AG10803 (cell line): ENCODE results near the gene RERE.
"Not testable (repeated sequence)": the region's sequence is repeated elsewhere in the genome, so short reads cannot be mapped to it uniquely, and the experiment has no call there.

Experiments
- DNase-seq: peaks from one replicate; pipeline ENCODE4 v3.0.0; 2010; ENCODE audit warnings: low read depth
- H3K4me3 ChIP-seq: 2 replicates; pipeline ENCODE4 v1.5.1; 2011; ENCODE audit warnings: mild to moderate bottlenecking, low read length, control low read depth
- TF ChIP-seq, protein P1 (sequence below): conservative IDR thresholded peaks from 2 replicates; pipeline ENCODE4 v1.5.1; 2011; ENCODE audit warnings: mild to moderate bottlenecking, low read length, control low read depth, inconsistent platforms

RERE gene

DNA sequence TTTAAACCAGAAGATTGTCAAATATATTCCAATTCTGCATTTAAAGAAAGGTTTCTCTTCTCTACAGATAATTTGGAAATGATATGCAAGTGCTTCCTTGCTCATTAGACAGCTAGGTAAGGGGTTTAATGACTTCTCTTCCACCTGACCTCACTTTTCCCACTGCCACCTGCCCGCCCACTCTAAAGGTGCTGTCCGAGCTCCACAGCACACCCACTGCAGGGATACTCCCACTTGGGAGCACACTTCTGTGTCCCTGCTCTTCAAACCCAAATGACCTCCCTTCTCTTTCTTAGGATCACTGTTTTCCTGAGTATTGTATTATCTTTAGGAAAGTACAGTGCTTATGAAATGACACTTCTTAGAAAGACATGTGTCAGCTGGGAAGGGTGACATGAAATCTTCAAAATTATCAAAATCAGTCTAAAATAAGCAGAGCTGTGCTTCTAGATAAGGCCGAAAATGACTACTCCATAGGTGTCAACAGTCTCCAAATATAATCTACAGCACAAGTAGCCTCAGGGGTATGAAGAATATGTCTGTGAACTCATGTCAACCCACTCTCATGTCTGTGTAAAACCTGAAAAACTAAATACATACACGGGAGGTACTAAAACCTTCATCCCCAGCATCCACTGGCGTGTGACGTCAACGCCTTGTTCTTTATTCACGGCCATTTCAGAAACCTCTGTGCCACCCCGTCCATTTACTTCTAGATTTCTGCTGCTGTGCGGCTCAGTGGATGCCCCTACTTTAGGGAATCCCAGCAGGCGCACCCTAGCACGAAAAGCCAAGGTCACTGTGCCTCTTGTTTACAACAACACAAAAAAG is 428.5 kb downstream of the RERE start:
- DNase-seq = no peak
- TF ChIP-seq, protein P1, sequence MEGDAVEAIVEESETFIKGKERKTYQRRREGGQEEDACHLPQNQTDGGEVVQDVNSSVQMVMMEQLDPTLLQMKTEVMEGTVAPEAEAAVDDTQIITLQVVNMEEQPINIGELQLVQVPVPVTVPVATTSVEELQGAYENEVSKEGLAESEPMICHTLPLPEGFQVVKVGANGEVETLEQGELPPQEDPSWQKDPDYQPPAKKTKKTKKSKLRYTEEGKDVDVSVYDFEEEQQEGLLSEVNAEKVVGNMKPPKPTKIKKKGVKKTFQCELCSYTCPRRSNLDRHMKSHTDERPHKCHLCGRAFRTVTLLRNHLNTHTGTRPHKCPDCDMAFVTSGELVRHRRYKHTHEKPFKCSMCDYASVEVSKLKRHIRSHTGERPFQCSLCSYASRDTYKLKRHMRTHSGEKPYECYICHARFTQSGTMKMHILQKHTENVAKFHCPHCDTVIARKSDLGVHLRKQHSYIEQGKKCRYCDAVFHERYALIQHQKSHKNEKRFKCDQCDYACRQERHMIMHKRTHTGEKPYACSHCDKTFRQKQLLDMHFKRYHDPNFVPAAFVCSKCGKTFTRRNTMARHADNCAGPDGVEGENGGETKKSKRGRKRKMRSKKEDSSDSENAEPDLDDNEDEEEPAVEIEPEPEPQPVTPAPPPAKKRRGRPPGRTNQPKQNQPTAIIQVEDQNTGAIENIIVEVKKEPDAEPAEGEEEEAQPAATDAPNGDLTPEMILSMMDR = no peak
- H3K4me3 ChIP-seq = no peak overlapping the region

DNA sequence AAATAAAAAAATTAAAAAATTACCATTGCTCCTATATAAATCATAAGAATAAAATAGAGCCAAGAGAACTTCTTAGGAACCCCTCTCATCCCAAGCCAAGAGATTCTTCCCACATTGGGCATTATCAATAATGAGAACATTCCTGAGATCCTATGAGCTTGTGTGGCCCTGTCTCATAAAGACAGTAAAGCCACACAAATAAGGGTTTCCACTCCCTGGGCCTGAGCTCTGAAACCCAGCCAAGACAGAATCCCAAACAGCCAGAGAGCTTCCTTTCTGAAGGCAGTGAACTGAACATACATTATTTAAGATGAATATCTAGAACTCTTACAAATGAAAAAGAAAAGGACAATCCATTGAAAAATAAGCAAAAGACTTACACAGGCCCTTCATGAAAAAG is 431.2 kb downstream of the RERE start:
- H3K4me3 ChIP-seq = no peak overlapping the region
- TF ChIP-seq, protein P1 = no peak
- DNase-seq = no peak

DNA sequence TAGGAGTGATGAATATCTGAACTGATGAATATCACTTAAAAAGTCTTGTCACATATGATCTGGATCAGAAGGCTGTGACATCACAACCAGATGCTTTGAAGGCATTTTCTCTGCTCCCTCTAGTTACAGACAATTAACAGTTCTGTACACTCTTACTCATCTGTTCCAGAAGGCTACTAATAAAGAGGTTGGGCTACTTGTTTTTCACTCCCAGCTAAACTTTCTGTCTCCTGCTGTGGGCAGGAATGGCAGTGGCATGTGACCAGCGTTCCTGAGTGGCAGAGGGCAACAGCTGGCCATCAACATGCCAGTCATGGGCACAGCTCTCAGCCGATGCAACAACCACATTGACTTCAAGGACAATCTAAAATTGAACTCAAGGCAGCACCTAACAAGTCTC is 432.9 kb downstream of the RERE start:
- TF ChIP-seq, protein P1 = no peak
- no peak for DNase-seq
- no peak overlapping the region for H3K4me3 ChIP-seq

DNA sequence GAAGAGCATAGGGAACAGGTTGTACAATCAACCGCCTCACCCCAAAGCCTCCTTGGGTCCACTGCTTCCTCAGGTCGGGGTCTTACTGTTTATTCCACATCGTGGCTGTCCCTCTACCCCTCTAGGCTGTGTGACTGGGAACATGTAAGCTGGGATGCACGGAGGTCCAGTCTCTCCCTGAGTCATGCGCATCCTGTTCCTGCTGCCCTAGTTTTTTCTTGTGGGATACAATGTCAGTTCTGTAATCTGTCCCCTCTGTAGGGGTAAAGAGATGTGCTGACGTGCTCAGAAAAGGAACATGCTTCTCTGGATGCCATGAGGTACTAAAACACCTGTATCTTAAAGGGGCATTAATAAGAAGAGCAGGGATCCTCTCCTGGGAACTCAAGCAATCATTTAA is 433.4 kb downstream of the RERE start:
- DNase-seq = no peak
- TF ChIP-seq, protein P1 = no peak

DNA sequence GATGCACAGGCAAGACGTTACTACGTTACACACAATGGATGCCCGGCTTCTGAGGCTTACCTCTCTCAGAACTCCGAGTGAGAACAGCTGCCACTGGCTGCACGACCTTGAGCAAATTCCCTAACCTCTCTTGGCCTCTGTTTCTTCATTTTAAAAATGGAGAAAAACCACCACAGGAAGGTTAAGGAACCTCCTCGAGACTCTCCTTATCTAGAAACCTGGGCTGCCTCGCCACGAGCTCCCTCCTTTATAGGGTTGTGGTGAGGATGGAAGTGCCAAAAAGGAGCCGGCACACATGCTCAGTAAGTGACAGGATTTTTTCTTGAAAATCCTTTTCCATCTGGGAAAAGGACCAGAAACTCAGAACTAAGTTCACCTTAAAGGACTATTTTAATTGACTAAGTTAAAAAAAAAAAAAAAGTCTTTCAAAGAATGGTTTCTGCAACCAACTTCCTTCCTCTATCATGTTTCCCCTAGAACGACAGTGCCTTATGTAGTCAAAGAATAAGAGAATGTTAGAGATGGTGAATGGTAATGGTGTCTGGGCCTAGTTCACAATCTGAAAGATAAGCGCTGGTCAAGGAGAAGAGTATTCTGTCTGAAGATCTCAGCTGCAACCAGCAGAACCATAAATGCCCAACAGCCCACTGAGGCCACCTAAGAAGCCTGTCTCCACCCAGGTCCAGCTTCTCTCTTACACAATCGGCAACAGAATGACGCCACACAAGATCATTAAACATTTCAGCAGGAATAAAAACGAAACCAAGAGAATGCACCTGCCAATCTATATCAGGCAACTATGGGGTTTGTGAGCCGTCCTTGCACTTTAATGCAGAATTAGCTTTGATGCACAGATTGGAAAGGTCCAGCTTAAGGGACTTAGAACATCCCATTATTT is 434.6 kb downstream of the RERE start:
- no peak for DNase-seq
- H3K4me3 ChIP-seq = no peak overlapping the region
- TF ChIP-seq, protein P1 = no peak

More for the DNA sequence above, 433.4 kb downstream of the RERE start:
- no peak overlapping the region for H3K4me3 ChIP-seq

DNA sequence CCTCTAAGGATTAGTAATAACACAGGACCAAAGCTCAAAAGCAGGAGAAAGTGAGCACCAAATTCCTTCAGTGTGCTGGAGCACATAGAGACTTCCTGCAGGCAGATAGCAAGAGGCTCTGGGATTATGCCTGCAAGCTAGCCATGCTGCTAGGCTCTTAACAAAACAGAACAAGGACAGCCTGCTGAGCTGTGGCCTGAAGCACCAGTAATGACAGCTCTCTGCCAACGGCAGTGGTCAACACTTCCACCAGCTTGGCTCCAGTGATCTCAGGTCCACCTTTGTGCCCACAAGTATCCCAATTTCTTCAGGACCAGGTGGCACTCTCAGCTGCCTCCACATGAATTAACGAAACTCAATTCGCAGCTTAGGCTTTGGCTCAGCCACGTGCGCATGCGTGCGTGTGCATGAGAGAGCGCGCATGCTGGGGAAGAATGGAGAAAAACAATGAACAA is 435.4 kb downstream of the RERE start:
- no peak for DNase-seq
- TF ChIP-seq, protein P1 = no peak
- H3K4me3 ChIP-seq = no peak overlapping the region

DNA sequence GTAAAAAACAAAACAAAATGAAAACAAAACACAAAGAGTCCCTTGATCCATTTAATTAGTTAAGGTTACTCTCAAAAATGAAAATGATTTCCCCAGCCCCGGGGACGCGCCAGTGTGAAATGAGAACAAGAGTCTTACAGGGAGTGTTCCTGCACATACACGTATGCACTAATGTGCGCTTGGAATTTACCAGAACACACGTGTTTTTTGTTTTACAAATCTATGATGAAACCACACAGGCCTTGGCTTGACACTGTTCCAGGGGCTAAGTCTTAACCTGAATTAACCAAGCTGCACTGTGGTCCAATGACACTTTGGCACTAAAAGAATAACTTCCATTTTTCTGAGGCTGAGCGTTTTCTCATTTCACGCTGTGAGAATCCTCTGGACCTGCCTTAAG is 435.8 kb downstream of the RERE start:
- peak; percentile 72 for DNase-seq

DNA sequence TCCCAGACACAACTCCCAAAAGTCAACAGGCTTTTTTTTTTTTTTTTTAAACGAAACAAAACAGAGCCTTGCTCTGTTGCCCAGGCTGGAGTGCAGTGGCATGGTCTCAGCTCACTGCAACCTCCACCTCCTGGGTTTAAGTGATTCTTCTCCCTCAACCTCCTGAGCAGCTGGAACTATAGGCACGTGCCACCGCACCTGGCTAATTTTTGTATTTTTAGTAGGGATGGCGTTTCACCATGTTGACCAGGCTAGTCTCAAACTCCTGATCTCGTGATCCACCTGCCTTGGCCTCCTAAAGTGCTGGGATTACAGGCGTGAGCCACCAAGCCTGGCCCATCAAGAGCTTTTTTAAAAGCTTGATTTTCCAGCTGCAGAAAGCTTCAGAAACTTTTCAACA is 437.1 kb downstream of the RERE start:
- not testable (repeated sequence) for H3K4me3 ChIP-seq, DNase-seq

More for the DNA sequence above, 435.8 kb downstream of the RERE start:
- no peak overlapping the region for H3K4me3 ChIP-seq
- TF ChIP-seq, protein P1 = no peak
